HPDE6-E6E7 (cell line): ENCODE measurements around the gene ZNF276.
"Not testable (repeated sequence)": the region's sequence is repeated elsewhere in the genome, so short reads cannot be mapped to it uniquely, and the experiment has no call there.

Experiments used
- DNase-seq: peaks from one replicate; pipeline ENCODE4 v3.0.0; 2011; ENCODE audit warnings: missing footprints; ENCODE audit errors: extremely low spot score

ZNF276 gene

DNA sequence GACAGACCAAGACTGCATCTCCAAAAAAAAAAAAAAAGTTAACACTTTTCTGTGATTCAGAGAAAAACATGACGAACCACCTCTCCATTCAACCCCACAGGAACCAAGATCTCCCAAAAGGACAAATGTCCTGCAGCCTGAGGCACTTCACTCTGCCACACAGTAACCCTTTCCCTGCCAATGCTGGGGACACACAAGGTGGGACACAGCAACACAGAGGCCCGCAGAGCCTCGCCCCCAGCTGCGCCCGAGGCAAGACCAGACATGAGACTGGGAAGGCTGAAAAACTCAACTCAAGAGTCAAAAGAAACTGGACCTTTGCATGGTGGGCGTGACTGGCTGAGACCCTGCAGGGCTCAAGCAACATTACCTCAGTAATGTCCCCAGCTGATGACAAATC lies 61.2 kb downstream of the ZNF276 start:
- no peak for DNase-seq

DNA sequence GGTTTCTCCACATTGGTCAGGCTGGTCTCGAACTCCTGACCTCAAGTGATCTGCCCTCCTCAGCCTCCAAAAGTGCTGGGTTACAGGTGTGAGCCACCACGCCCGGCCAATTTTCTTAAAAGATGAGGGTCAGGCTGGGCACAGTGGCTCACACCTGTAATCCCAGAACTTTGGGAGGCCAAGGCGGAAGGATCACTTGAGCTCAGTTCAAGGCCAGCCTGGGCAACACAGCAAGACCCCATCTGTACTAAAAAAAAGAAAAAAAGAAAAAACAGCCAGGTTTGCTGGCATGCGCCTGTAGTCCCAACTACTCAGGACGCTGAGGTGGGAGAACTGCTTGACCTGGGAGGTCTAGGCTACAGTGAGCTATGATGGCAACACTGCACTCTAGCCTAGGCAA lies 62.6 kb downstream of the ZNF276 start:
- not testable (repeated sequence) for DNase-seq

DNA sequence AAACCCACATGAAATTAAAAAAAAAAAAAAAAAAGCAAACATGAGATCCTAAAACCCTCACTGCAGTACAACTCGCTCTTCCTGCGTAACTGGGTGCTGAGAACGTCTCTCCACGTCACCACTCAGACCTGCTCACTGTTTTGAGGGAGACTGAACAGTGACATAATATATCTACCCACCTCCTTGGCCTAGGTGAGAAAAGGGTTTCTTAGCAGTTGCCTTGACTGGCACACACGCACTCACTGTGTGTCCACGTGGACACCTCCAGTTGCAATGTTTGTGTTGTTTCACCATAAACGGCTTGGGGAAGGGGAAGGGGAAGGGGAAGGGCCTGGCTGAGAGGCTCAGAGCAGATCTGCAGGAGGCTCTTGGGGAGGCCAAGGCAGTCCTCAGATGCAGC lies 63.1 kb downstream of the ZNF276 start:
- no peak for DNase-seq

DNA sequence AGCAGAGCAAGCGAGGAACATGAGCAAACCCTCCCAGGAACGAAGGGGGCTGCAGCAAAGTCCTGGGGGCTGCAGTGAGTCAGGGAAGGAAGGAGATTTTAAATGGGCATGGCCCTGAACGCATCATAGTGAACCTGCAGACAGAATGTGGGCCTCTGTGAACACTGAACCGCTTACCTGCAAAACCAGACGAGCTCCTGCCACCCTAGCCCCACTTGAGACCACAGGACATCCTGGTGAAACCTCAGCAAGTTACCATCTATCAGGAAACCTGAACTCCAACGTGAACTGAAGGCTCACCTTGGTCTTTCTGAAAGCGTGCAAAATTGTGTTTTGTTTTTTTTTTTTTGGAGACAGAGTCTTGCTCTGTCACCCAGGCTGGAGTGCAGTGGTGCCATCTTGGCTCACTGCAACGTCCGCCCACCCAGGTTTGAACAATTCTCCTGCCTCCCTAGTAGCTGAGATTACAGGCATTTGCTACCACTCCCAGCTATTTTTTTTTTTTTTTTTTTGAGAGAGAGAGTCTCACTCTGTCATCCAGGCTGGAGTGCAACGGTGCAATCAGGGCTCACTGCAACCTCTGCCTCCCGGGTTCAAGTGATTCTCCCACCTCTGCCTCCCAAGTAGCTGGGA lies 64.3 kb downstream of the ZNF276 start:
- no peak for DNase-seq

DNA sequence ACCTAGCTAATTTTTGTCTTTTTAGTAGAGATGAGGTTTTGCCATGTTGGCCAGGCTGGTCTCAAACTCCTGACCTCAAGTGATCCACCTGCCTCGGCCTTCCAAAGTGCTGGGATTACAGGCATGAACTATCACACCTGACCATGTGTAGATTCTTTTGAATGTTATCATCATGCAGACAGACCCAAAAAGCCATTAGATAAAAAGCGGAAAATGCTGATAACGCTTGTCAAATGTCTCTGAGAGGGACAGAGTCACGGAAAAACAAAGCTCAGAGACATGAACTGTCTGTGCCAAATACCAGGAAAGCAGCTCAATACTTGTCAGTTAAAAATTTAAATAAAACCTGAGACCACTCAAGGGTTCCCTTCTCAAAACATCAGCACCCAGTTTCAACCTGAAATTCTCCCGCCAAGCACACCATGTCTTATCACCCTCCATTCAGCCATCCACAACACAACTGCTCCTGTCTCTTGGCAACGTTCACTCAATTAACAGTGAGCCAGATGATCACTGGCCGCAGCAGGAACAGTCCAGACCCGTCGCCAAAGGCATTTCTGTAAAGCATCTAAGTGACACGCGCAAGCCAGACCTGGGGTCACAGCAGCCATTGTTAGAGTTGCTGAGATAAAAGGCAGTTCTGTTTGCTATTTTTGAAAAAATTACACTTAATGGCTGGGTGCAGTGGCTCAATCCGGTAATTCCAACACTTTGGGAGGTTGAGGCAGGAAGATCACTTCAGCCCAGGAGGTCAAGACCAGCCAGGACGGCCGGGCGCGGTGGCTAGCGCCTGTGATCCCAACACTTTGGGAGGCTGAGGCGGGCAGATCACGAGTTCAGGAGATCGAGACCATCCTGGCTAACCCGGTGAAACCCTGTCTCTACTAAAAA lies 65.4 kb downstream of the ZNF276 start:
- DNase-seq = no peak

DNA sequence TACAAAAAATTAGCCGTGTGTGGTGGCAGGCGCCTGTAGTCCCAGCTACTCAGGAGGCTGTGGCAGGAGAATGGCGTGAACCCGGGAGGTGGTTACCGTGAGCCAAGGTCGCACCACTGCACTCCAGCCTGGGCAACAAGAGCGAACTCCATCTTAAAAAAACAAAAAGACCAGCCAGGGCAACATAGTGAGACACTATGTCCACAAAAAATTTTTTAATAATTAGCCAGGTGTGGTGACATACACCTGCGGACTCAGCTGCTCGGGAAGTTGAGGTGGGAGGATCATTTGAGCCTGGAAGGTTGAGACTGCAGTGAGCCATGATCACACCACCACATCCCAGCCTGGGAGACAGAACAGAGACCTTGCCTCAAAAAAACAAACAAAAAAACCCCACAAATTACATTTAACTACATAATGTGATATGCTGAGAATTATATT lies 66.0 kb downstream of the ZNF276 start:
- no peak for DNase-seq
